A673 (cell line): ENCODE results near the gene NUDT12.

ENCODE experiments used
- CTCF ChIP-seq: fragments of 300-800, 200-600 bp; sonication (generic); conservative IDR thresholded peaks from 2 replicates; pipeline ENCODE4 v1.5.1; 2017; ENCODE audit warnings: low read depth, mild to moderate bottlenecking, antibody characterized with exemption, low read length, moderate library complexity, mixed read lengths
- EZH2 ChIP-seq: fragments of 200-600 bp; sonication (generic); IDR thresholded peaks from 2 replicates; pipeline ENCODE4 v1.6.1; 2017; ENCODE audit warnings: borderline replicate concordance, low read depth, mild to moderate bottlenecking, mixed read lengths, antibody characterized with exemption, low read length; ENCODE audit not compliant: poor library complexity, severe bottlenecking

DNA sequence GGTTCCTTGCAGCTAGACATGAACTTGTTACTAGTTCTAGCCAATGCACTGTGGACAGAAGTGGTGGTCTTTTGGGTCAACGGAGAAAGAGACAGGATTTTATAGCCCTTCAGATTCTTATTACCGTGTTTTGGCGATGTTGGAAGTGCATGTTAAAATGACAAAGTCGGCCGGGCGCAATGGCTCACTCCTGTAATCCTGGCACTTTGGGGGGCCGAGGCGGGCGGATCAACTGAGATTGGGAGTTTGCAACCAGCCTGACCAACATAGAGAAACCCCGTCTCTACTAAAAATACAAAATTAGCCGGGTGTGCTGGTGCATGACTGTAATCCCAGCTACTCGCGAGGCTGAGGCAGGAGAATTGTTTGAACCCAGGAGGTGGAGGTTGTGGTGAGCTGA lies 9.1 kb upstream of the NUDT12 start:
- no peak for TF ChIP-seq CTCF
- no peak for TF ChIP-seq EZH2
